NCI-H1436 (cell line): ENCODE results near the gene EIF3F.

Experiments
- DNase-seq: peaks from one replicate; lab custom pipeline; 2025; lab: John Stamatoyannopoulos, UW

The EIF3F gene, protein sequence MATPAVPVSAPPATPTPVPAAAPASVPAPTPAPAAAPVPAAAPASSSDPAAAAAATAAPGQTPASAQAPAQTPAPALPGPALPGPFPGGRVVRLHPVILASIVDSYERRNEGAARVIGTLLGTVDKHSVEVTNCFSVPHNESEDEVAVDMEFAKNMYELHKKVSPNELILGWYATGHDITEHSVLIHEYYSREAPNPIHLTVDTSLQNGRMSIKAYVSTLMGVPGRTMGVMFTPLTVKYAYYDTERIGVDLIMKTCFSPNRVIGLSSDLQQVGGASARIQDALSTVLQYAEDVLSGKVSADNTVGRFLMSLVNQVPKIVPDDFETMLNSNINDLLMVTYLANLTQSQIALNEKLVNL

DNA sequence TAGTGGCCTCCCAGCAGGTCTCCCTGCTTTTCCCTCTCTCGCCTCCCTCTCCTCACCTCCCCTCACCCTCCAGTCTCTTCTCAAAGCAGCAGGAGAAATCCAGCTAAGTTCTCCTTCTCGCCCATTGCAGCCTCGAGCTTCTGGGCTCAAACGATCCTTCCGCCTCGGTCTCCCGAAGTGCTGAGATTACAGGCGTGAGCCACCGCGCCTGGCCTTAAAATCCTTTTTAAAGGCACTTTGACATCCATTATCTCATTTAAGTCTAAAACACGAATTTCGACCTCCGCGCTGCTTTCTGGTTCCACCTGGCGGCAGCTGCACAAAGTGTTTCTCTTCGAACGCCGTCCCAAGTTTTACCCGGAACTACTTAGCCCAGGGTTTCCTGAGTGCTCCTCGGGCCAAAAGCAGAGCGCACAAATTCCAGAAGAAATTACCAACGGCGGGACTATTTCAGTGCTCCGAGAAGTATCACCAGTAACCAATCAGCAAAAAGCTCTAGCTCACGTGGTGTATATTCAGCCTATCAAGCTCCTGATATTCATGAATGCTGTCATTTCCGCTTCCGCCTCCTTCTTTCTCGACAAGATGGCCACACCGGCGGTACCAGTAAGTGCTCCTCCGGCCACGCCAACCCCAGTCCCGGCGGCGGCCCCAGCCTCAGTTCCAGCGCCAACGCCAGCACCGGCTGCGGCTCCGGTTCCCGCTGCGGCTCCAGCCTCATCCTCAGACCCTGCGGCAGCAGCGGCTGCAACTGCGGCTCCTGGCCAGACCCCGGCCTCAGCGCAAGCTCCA is at the start of gene EIF3F:
Gene EIF3F, plus strand, starts transcription at position 570 of the 792 bp plus-strand sequence. Its CDS starts 16 bp downstream, at position 586.
- DNase-seq = peak; percentile 99

DNA sequence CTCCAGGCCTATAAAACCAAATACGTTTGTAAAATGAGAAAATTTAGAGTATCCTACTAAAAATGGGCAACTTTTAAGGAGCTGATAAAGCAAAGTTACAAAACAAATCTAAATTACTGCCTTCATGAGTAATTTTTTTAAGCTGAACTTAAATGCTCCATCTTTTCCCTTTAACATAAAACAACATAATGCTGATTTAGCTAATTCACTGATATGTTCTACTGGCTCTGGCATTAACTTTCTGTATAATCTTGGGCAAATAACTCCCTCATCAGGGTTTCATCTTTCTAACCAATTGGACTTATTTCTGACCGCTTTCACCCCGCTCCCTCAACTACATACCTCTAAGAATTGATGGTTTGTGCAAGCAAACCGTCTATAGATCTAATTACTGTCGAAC is 46.0 kb upstream of the EIF3F start:
- no peak for DNase-seq

DNA sequence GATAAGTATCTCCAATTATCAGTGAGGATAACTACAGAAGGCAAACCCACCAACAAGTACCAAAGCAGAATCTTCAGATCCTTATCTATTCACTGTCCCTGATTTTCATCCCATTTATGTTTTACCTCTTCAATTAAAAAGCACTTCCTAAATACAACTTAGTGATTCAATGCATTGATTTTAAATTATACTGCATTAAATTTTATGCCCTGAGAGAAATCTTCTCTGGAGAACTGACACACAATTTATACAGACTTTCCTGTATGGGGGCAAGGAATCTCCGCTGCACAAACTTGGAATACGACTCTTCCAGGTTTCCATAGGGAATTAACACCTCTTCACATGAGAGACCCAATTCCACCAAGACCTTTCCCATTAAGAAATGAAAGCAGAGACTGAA is 45.5 kb upstream of the EIF3F start, which contains the start of gene OR10A3:
Gene OR10A3, minus strand, starts transcription at position 101 of the 400 bp plus-strand sequence. CDS start 2,188 bp downstream, outside the sequence.
- DNase-seq = no peak

DNA sequence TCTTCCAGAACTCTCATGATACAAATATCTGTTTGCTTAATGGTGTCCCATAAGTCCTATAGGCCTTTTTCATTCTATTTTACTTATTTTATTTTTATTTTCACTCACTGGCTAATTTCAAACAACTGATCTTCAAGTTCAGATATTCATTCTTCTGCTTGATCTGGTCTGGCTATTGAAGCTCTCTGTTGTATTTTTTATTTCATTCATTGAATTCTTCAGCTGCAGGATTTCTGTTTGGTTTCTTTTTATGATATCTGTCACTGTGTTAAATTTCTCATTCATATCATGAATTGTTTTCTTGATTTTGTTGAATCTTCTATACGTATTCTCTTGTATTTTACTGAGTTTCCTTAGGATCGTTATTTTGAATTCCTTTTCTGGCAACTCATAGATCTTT is 43.0 kb upstream of the EIF3F start:
- no peak for DNase-seq

DNA sequence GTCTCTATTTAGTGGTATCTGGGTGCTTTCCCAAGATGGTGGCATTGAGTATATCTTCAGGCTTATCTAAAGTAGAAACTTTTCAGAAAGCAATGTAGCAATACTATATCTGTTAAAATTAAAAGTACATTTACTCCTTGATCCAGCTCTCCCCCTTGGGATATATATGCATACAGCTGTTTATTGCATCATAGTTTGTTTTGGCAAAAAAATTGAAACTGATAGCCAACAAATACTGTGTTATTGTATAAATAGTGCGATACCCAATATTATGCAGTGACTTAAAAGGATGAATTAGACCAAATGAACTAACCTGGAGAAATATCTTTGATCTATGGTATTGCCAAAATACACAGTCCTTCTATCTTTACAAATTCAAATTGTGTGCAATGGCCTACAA is 37.2 kb upstream of the EIF3F start:
- DNase-seq = no peak

DNA sequence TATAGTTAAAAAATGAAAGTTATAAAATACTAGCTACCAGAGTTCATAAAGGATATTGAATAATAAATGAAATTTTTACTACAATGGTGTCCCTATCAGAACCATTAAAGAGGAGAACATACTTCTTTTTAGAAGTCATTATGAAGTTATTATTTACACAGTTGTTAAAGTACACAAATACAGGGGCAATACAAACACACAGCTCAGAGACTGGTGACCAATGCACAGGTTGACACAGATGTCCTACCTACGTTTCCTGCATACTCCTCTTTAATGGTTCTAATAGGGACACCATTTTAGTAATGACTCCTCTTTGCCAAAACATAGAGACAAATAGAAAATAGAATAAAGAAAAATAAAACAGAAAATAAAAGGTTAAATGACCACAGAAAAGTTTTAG is 31.9 kb upstream of the EIF3F start:
- DNase-seq = no peak

DNA sequence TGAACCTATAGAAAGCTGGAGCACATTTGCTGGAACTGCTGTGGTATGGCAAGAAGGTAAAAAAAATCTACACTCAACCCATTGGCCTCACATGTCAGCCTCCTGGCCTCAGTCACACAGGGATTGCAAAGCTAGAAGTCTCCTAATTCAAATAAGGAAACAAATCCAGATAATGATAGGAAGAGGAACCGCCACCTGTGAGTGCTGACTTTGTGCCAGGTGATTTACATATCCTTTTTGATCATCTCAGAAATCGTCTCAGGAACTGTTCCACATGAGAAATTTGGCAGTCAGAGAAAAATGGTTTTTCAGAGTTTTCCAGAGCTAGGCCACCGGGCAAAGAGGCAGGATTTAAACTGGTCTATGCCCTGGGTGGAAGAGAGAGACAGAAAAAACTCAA is 22.9 kb upstream of the EIF3F start:
- DNase-seq = no peak

DNA sequence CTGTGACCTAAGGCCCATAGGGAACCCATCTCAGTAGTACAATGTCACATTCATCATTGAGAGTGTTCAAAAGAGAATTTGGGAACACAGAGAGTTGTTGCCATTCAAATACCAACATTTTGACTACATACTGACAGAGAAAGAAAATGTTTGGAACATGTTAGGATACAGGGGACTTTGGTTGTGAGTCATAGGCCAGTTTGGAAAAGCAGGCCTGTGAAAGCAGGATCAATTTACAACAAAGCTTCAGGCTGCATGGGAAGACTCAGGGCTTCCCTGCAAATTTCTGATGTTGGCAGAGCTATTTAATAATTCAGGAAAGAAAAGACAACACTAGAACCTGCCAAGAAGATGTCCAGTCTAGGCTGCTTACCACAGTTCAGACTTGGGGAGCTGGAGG is 22.3 kb upstream of the EIF3F start:
- no peak for DNase-seq

DNA sequence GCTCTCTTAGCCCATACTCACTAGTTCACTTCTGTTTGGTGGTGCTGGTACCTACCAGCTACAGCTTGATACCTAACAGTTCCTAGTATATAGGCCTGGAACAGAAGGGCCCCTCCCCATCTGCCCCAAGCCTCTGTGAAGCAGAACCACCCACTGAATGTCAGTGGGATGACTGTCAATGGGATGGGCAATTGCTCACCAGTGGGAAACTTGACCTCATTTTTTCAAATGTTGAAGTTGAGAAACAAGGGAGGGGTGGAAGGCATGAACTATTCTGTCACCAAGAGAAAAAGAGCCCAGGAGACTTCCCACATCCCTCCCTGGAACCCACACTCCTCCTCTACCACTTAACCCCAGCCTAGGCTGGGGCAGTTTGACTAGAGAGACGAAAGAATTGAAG is 21.8 kb upstream of the EIF3F start, which contains the start of gene NLRP10:
Gene NLRP10, minus strand, starts transcription at position 62 of the 400 bp plus-strand sequence. CDS start 1,952 bp downstream, outside the sequence.
- no peak for DNase-seq

DNA sequence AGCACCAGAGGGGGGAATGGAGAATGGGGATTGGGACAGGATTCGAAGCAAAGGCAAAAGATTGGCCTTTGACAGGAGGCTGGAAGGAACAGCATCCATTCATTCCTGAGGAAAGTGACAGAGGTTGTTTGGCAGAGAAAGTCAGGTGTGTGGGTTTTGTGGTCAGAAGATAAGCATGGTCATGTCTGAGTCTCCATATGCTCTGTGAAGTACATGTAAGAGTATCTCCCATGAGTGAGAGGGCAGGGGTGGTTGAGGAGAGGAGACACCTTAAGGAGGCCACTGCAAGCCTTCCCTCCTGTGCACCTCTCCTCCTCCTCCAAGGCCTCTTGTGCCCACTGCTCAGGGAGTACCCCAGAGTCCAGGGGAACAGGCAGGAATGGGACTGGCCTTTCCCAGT is 20.0 kb upstream of the EIF3F start:
- no peak for DNase-seq

DNA sequence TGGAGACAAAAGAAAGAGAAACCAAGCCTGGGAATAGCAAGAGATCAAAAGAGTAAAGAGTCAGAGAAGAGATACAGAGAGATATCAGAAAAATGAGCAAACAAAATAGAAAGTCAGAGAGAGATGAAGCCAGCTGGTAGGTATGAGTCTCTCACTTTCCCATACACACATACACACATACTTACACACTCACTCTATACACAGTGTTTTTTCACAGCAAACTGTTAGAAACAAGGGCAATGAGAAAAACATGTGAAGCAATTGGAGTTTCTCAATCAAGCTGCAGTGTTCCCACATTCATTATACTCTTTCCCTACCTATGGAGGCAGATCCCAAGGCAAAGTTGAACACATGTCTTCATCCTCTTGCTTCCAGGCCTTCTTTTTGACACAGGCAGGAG is 19.3 kb upstream of the EIF3F start:
- DNase-seq = no peak

DNA sequence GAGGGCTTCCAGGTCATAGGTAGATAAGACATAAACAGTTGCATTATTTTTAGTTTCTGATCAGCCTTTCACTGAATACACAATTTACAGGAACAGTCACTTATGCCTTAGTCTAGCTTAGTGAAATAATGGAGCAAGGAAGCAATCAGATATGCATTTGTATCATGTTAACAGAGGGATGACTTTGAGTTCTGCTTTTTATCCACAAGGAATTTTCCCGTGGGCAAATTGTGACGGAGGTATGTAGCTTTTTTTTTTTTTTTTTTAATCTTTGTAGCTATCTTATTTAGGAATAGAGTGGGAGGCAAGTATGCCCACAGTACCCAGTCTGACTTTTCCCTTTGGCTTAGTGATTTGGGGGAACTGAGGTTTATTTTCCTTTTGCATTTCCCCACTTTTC is 18.5 kb upstream of the EIF3F start:
- DNase-seq = no peak

DNA sequence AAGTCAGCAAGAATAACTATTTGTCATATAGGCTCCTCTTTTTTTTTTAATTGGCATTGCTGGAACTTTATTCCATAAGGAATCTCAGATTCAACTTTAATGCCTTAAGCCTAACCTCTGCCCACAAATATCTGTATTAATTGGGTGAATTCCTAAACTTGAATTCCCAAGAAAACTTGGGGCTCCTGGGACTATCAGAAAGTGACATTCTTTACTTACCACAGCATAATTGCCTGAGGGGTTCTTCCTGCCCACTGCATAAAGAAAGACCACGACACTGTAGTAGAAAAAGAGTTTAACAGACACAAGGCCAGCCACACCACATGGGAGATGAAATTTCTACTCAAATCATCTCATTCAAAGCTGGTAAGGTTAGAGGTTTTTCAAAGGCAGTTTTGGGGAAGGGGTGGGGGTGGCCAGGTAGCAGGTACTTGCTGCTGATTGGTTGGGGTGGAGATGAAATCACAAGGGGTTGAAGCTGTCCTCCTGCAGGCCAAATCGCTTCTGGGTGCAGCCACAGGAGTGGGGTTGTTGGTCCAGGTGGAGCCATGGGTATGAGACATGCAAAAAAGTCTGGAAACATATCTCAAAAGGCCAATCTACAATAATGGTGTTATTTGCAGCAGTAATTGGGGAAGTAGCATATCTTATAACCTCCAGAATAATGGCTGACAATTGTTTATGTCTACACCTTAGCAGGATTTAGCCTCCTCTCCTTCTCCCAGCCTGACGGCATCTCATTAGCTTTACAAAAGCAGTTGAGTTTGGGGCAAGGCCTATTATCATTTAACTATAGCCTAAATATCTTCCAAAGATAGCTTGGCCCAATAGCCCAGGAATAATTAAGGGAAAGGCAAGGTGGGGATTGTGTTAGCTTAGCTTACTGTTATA is 17.1 kb upstream of the EIF3F start:
- DNase-seq = no peak

DNA sequence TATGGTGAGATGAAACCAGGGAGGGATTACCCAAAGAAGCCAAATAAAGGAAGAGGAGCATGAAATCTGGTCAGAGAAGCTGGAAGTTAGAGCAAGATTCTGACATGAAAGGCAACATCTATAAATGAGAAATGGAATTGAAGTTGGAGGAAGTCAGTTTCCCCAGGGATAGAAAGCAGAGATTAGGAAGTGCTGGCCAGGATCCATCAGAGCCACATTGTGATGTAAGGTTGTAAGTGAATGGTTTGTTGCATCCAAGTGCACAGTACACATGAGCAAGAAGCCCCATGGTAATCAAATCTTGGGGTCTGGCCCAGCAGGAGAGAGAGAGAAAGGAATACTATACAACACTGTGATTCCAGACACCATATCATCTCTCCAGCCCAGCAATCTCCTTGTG is 15.3 kb upstream of the EIF3F start:
- no peak for DNase-seq

DNA sequence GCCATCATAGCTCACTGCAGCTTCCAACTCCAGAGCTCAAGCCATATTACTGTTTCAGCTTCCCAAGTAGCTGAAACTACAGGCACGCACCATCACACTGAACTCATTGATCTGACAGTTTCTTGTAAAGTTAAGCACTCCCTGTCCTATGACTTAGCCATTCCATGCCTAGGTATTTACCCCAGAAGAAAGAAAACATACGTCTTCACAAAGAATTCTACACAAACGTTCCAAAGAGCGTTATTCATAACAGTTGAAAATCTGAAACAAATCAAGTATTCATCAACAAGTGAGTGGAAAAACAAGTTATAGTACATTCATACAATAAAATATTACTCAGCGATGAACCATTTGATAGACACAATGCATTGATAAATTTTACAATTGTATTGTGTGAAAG is 14.1 kb upstream of the EIF3F start:
- DNase-seq = no peak

DNA sequence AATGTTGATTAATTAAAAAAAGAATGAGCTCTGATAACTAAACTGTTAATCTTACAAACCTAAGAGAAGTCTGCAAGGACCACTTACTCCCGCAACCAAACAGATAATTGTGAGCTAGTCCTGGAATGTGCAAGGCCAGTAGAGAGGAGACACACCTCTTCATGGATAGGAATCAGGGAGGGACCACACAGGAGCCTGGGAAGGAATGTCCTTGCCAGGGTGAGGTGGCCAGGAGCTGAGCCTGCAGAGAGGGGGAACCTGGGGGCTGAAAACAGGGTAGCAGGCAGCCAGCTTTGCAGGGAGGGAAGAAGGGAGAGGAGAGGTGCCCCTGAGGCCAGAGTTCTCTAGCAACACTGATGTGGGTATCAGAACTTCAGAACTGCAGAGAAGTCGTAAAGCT is 12.5 kb upstream of the EIF3F start:
- no peak for DNase-seq

DNA sequence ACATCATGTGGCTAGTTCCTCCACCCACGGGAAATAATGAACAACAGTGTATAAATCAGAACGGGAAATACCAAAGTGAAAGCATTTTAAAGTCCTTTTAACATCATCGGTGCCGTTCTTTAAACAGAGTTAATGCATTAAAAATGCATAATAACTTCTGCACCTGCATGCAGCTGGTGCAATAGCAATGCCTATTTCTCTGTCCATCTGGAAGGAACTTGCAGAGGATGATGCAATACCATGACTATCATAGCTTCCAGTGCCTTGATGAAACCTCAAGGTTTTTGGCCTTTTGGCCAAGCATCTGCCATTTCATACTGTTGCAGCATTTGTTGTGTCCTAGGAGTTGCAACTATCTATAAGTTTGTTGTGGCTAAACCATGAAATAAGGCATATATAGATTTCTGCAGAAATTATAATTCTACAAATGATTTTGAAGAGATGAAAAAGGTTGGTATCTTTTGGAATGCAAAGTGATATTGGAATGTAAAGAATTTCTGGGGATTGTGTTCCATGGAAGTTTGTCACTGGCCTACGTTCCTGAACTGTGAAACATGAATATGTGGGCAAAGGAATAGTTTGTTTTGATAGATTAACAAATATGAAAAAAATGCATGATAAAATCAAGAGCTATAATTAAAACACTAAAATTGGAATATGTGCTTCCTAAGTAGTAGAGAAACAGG is 9.8 kb upstream of the EIF3F start:
- no peak for DNase-seq

DNA sequence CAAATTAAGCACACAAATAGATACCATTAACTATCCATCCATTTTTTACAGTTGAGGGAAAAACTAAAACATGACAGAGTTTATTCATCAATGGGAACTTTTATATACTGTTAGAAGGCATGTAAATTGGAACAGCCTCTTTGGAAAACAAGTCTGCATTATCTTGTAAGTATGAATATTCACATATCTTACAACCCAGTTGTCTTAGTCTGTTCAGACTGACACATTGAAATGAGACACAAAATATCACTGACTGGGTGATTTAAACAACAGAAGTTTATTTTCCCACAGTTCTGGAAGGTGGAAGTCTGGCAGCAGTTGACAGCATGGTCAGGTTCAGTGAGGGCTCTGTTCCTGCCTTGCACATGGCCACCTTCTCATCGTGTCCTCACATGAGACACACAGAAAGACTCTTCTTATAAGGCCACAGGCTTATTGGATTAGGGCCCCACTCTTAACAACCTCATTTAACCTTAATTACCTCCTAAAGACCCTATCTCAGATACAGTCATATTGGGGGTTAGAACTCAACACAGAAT is 5.4 kb upstream of the EIF3F start:
- no peak for DNase-seq

DNA sequence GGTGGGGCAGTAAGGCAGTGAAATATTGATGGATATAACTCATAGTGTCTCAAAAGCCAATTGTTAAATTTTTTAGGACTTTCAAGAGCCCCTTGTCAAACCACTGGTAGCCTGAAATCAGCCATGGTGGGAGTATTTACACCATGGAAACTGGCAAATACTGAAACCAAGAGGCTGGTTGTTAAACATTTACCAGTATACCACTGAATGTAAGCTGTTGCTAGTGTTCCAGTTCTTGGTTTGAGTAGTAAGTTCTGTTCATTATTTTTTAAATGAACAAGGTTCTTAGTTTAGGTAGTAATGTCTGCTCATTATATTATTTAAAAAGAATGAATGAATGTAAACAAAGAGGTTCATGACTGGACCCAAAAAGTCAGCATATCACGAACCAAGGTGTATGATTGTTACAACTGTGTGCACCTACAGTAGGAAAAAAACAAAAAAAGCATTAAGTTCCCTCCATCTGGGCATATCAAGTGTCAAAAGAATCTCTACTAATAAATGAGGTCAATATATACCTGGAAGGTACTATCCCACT is 4.5 kb upstream of the EIF3F start:
- no peak for DNase-seq

DNA sequence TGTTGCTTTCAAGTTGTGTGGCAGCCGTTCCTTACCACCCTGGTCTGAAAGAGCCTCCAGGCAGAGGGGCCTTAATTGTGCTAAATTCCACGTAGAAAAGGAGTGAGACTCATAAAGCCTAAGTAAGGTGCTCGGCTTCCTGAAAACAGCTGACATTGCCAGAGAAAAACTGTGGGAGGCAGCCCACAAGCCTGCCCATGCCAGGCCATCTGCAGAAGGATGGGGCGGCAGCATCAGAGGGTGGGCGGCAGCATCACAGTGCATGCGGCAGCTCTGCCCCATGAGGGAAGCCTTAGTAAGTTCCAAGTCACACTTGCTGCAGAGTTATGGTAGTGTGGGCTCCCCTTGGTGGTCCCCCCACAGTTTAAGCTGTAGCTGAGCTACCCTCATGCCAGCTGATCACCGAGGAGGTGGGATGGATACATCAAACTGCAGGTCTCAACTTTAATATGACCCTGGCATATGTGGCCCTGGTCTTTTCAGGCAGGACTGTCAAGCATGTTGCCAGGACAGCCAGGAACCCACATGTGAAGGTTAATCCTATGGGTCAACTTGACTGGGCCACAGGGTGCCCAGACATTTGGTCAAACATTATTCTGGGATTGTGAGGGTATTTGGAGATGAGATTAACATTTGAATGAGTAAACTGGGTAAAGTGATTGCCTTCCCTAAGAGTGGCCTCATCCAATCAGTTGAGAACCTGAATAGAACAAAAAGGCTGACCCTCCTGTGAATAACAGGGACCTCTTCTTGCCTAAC is 3.1 kb upstream of the EIF3F start:
- DNase-seq = no peak
